Measurements from ENCODE around the gene ZNF101.

The ZNF101 gene

GRCh38 chr19:19704836-19705235, 36.2 kb downstream of the ZNF101 start:
- in situ Hi-C loops (cut with HindIII; ENCODE audit: low sequenced_read_pairs): no loop called here

GRCh38 chr19:19710506-19710905, 41.9 kb downstream of the ZNF101 start:
- in situ Hi-C loops (cut with HindIII; ENCODE audit: low sequenced_read_pairs): no loop called here

GRCh38 chr19:19711306-19711933, 42.8 kb downstream of the ZNF101 start:
- in situ Hi-C loops (cut with HindIII; ENCODE audit: low sequenced_read_pairs): no loop called here

GRCh38 chr19:19711934-19712828, 43.5 kb downstream of the ZNF101 start:
- in situ Hi-C loops (cut with HindIII; ENCODE audit: low sequenced_read_pairs): no loop called here

- in situ Hi-C loops (cut with HindIII; ENCODE audit: low sequenced_read_pairs): no loop called here
Measured at GRCh38 chr19:19719798-19720197, 51.2 kb downstream of the ZNF101 start.

- in situ Hi-C loops (cut with HindIII; ENCODE audit: low sequenced_read_pairs): no loop called here
Measured at GRCh38 chr19:19721896-19722295, 53.3 kb downstream of the ZNF101 start.

GRCh38 chr19:19732579-19733501, 64.2 kb downstream of the ZNF101 start, which contains the start of gene ZNF14:
Gene ZNF14 (minus strand): TSS chr19:19733112. CDS start chr19:19732958, 154 bp downstream.
- in situ Hi-C loops (cut with HindIII; ENCODE audit: low sequenced_read_pairs): no loop called here
